HEK293T (cell line): Measurements from ENCODE around the gene SERINC1.

Experiments
- ARNT ChIP-seq: fragments of 450-650 bp; IDR thresholded peaks from 2 replicates; pipeline ENCODE4 v1.6.1; 2017; ENCODE audit warnings: mild to moderate bottlenecking
- BHLHE40 ChIP-seq: fragments of 450-650 bp; IDR thresholded peaks from 2 replicates; pipeline ENCODE4 v1.6.1; 2016; ENCODE audit warnings: mild to moderate bottlenecking, moderate library complexity, borderline replicate concordance
- ELF4 ChIP-seq: fragments of 450-650 bp; IDR thresholded peaks from 2 replicates; pipeline ENCODE4 v1.6.1; 2017; ENCODE audit warnings: antibody characterized with exemption
- NFRKB ChIP-seq: fragments of 450-650 bp; IDR thresholded peaks from 2 replicates; pipeline ENCODE4 v1.6.1; 2016; ENCODE audit warnings: mild to moderate bottlenecking, moderate library complexity
- SUZ12 ChIP-seq: fragments of 450-650 bp; IDR thresholded peaks from 2 replicates; pipeline ENCODE4 v1.6.1; 2016; ENCODE audit warnings: mild to moderate bottlenecking
- TARDBP ChIP-seq: fragments of 450-650 bp; IDR thresholded peaks from 2 replicates; pipeline ENCODE4 v1.6.1; 2016

DNA sequence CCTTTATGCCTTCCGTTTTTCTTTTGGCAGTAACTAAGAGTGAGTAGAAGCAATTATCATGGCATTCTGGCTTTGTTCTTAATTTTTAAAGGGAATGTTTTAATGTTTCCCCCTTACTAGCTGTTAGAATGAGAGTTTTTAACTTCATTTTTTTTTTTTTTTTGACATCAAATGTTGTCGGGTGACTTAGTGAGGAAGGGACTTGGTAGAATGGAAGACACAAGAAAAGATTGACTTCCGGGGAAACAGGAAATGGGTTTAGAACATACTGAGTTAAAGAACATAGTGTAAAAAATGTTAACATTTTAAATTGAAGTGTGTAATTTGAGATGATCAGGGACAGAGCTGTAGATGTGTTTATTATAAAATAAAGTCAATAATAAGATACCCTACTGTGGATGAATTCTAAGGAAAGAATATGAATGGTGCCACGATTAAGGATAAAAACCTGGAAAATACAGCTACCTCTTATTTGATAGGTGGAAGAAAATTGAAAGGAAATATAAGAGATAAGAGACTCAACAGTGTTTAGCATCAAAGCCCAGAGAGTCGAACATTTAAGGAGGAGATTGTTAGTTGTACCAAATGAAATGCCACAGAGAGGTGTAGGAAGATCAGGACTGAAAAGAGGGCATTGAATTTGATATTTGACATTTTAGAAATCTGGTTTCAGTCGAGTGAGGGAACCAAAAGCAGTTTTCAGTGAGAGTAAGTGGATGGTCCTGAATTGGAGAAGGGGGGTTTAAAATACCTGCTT lies 62.7 kb downstream of the SERINC1 start:
- TF ChIP-seq BHLHE40 (no peak), NFRKB (no peak), SUZ12 (no peak), TARDBP (no peak), ELF4 (no peak), ARNT (no peak)
